Measurements from ENCODE around the gene SORCS3. TPM values are rescaled to one million over a fixed set of nuclear protein-coding genes. Genes with fewer than 3 reads are reported as not detected.

SORCS3 gene
- total RNA-seq, 1 experiment from 2014 or later = 0.18 TPM

DNA sequence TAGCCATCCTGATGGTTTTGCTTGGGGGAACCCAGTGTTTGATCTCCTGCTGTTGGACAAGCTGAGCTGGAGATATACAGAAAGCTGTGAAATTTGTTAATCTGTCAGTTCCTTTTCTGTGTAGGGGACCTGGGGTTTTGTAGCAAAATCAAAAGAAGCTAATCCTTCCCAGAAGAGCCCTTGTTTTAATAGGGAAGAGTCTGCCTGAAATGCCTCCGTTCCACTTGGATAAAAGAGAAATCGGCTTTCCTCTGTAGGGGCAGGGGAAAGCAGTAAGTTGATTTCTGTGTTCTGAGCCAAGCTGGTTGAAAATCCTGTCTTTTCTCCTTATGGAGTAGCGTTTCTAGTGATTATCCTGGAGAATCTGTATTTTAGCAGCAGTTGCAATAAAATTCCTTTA is 472.6 kb downstream of the SORCS3 start:
- ChIA-PET CTCF (no interaction called here), POLR2A (no interaction called here)
- Mint-ChIP-seq H3K27me3 (ENCODE audit: insufficient read depth, unreplicated experiment) (no peaks in the 10 kb centered on the region), H3K4me1 (ENCODE audit: low read depth, unreplicated experiment) (no peaks in the 10 kb centered on the region), H3K36me3 (ENCODE audit: insufficient read depth, unreplicated experiment) (no peaks in the 10 kb centered on the region), H3K4me3 (ENCODE audit: unreplicated experiment) (no peak overlapping the region), H3K27ac (ENCODE audit: unreplicated experiment) (no peak overlapping the region), H3K9me3 (ENCODE audit: unreplicated experiment) (peaks cover 9% of the 10 kb centered on the region)
- Histone ChIP-seq H3K4me3 (ENCODE audit: low read depth, low read length) (no peak overlapping the region), H3K27me3 (replicated peaks; ENCODE audit: control insufficient read depth, insufficient read depth, low read length) (no peaks in the 10 kb centered on the region), H3K4me1 (no peaks in the 10 kb centered on the region), H3K9me3 (no peaks in the 10 kb centered on the region), H3K36me3 (ENCODE audit: control insufficient read depth, insufficient read depth, low read length) (no peaks in the 10 kb centered on the region)
- DNase-seq = no peak
- no TSS peak for BruUV-seq (replicated peaks)
- TF ChIP-seq, protein P1, sequence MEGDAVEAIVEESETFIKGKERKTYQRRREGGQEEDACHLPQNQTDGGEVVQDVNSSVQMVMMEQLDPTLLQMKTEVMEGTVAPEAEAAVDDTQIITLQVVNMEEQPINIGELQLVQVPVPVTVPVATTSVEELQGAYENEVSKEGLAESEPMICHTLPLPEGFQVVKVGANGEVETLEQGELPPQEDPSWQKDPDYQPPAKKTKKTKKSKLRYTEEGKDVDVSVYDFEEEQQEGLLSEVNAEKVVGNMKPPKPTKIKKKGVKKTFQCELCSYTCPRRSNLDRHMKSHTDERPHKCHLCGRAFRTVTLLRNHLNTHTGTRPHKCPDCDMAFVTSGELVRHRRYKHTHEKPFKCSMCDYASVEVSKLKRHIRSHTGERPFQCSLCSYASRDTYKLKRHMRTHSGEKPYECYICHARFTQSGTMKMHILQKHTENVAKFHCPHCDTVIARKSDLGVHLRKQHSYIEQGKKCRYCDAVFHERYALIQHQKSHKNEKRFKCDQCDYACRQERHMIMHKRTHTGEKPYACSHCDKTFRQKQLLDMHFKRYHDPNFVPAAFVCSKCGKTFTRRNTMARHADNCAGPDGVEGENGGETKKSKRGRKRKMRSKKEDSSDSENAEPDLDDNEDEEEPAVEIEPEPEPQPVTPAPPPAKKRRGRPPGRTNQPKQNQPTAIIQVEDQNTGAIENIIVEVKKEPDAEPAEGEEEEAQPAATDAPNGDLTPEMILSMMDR (IDR thresholded peaks at IDR 0.05; ENCODE audit: insufficient read depth in 1 of 2, low read depth in 1 of 2, low read length in 1 of 2, severe bottlenecking in 1 of 2, unreplicated experiment in 1 of 2) = no peak
- intact Hi-C loops (cut with micrococcal nuclease; ENCODE audit: unreplicated experiment) = no loop called here

DNA sequence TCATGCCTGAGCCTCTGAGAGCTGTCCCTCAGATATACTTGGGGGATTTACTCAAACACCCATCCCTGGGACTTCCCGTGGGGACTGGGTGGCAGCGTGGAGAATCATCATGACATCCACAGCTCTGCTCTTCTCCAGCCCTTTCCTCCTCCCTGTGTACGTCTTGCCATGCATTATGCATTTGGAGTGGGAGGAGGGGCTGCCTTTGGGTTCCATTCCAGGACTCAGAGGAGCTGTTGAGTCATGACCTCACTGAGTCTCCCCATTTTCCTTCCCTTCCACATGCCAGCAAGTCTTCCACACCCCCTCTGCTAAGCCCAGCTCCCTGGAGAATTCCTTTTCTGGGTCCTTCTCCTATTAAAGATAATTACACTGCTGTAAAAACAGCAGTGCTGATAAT is 480.7 kb downstream of the SORCS3 start:
- Histone ChIP-seq H3K36me3 (ENCODE audit: control insufficient read depth, insufficient read depth, low read length) (no peaks in the 10 kb centered on the region), H3K4me3 (ENCODE audit: low read depth, low read length) (no peak overlapping the region), H3K9me3 (no peaks in the 10 kb centered on the region), H3K27me3 (replicated peaks; ENCODE audit: control insufficient read depth, insufficient read depth, low read length) (no peaks in the 10 kb centered on the region), H3K4me1 (no peaks in the 10 kb centered on the region)
- DNase-seq = no peak
- intact Hi-C loops (cut with micrococcal nuclease; ENCODE audit: unreplicated experiment) = no loop called here
- no TSS peak for BruUV-seq (replicated peaks)
- TF ChIP-seq, protein P1 (IDR thresholded peaks at IDR 0.05; ENCODE audit: insufficient read depth in 1 of 2, low read depth in 1 of 2, low read length in 1 of 2, severe bottlenecking in 1 of 2, unreplicated experiment in 1 of 2) = no peak
- Mint-ChIP-seq H3K27ac (ENCODE audit: unreplicated experiment) (no peak overlapping the region), H3K36me3 (ENCODE audit: insufficient read depth, unreplicated experiment) (no peaks in the 10 kb centered on the region), H3K4me1 (ENCODE audit: low read depth, unreplicated experiment) (no peaks in the 10 kb centered on the region), H3K4me3 (ENCODE audit: unreplicated experiment) (no peak overlapping the region), H3K27me3 (ENCODE audit: insufficient read depth, unreplicated experiment) (peaks cover 3% of the 10 kb centered on the region), H3K9me3 (ENCODE audit: unreplicated experiment) (peaks cover 14% of the 10 kb centered on the region)
- CTCF ChIA-PET = no interaction called here
- POLR2A ChIA-PET = no interaction called here

DNA sequence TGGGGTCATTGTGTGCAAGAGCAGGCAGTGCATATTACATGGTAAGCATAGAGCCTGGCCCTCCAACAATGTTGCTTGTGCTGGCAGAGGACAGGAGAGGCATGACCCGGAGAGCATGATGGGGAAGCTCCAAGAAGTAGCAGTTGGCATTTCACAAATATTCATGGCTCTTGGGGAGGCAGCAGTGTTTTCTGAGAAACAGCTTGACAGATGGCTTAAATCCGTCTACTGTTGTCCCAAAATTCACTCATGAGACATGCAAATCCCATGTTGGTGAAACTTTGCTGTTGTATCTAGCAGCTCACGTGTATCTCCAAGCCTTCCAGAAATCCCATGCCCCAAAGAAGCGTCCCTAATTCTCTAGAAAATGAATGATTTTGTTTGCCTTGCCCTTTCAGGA is 487.0 kb downstream of the SORCS3 start:
- POLR2A ChIA-PET = no interaction called here
- H3K27me3 Mint-ChIP-seq (ENCODE audit: insufficient read depth, unreplicated experiment) = peaks cover 3% of the 10 kb centered on the region
- CTCF ChIA-PET = no interaction called here
- Histone ChIP-seq H3K4me1 (no peaks in the 10 kb centered on the region), H3K4me3 (ENCODE audit: low read depth, low read length) (no peak overlapping the region), H3K27me3 (replicated peaks; ENCODE audit: control insufficient read depth, insufficient read depth, low read length) (no peaks in the 10 kb centered on the region), H3K36me3 (ENCODE audit: control insufficient read depth, insufficient read depth, low read length) (no peaks in the 10 kb centered on the region), H3K9me3 (no peaks in the 10 kb centered on the region)
- no peak overlapping the region for H3K27ac Mint-ChIP-seq (ENCODE audit: unreplicated experiment)
- no peaks in the 10 kb centered on the region for H3K4me1 Mint-ChIP-seq (ENCODE audit: low read depth, unreplicated experiment)
- no peaks in the 10 kb centered on the region for H3K9me3 Mint-ChIP-seq (ENCODE audit: unreplicated experiment)
- DNase-seq = no peak
- no peaks in the 10 kb centered on the region for H3K36me3 Mint-ChIP-seq (ENCODE audit: insufficient read depth, unreplicated experiment)
- TF ChIP-seq, protein P1 (IDR thresholded peaks at IDR 0.05; ENCODE audit: insufficient read depth in 1 of 2, low read depth in 1 of 2, low read length in 1 of 2, severe bottlenecking in 1 of 2, unreplicated experiment in 1 of 2) = no peak
- H3K4me3 Mint-ChIP-seq (ENCODE audit: unreplicated experiment) = no peak overlapping the region
- no TSS peak for BruUV-seq (replicated peaks)
- intact Hi-C loops (cut with micrococcal nuclease; ENCODE audit: unreplicated experiment) = no loop called here

Data from Caco-2 (cell line).